HG02759 (cell line): ENCODE data around the gene SEC14L6.
"Not testable (repeated sequence)": the region's sequence is repeated elsewhere in the genome, so short reads cannot be mapped to it uniquely, and the experiment has no call there.

Source experiments
- ATAC-seq: cut with Tn5 transposase; IDR thresholded peaks from one replicate; pipeline ENCODE4 v1.9.1; 2021; ENCODE audit warnings: mild to moderate bottlenecking, moderate library complexity; ENCODE audit not compliant: unreplicated experiment

Gene SEC14L6

GRCh38 chr22:30567277-30567676 is 20.7 kb upstream of the SEC14L6 start:
- not testable (repeated sequence) for ATAC-seq

DNA sequence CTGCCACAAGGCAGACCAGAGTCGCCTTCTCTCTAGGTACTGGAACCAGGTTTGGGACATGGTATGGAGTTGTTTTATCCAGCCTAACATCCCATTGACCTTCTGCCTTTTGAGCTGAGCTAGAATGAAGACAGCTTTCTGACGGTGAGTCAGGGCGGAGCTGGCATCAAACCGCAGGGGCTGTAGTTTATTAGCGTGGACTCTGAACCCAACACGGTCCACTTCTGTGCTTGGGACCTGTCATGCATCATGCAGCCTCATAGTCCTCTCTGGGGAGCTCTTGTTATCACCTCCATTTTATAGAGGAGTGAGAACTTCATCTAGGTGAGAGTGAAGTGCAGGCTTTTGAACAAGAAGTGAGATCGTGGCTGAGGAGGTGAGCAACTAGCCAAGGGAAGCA is 19.6 kb upstream of the SEC14L6 start:
- no peak for ATAC-seq

DNA sequence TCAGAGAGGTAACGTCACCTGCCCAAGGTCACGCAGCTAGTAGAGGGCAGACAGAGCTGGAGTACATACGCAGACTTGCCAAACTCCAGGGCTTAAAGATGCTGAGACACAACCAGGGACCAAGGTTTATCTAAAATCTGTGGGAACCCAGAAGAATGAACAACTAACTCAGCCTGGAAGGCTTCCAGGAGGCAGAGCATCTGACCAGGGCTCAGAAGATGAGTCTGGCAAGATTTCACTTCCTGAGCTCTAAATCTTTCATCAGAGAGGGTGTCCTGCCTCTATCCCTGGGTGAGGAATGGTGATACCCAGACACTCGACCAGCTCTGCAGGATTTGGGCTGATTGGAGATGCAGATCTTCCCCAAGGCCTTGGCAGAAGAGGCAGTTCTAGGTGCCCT is 18.8 kb upstream of the SEC14L6 start:
- no peak for ATAC-seq

GRCh38 chr22:30564761-30565119 is 18.2 kb upstream of the SEC14L6 start:
- ATAC-seq: no peak

GRCh38 chr22:30564045-30564760 is 17.7 kb upstream of the SEC14L6 start:
- ATAC-seq: no peak

- no peak for ATAC-seq
These were observed 15.8 kb upstream of the SEC14L6 start for GRCh38 chr22:30562366-30562765.

- ATAC-seq: no peak
These were observed 15.1 kb upstream of the SEC14L6 start for GRCh38 chr22:30561402-30562189.

GRCh38 chr22:30560643-30561202 is 14.2 kb upstream of the SEC14L6 start:
- not testable (repeated sequence) for ATAC-seq

DNA sequence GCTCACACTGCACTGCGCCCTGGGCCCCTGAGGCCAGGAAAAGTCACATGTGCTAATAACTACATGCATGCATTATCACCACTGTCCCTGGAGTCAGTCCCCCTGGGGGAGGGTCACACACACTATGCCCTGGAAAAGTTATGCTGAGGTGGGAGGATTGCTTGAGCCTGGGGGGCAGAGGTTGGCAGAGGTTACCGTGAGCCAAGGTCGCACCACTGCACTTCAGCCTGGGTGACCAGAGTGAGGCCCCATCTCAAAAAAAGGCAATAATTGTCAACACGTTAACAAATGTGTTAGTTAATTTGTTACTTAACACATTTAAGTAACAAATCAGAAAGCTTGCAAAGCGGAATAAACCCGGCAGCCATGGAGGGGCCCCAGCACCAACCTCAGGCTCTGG is 13.3 kb upstream of the SEC14L6 start:
- no peak for ATAC-seq

- no peak for ATAC-seq
These were observed 10.7 kb upstream of the SEC14L6 start for GRCh38 chr22:30557243-30557642.

- ATAC-seq: no peak
These were observed 9.8 kb upstream of the SEC14L6 start for GRCh38 chr22:30556388-30556787.

DNA sequence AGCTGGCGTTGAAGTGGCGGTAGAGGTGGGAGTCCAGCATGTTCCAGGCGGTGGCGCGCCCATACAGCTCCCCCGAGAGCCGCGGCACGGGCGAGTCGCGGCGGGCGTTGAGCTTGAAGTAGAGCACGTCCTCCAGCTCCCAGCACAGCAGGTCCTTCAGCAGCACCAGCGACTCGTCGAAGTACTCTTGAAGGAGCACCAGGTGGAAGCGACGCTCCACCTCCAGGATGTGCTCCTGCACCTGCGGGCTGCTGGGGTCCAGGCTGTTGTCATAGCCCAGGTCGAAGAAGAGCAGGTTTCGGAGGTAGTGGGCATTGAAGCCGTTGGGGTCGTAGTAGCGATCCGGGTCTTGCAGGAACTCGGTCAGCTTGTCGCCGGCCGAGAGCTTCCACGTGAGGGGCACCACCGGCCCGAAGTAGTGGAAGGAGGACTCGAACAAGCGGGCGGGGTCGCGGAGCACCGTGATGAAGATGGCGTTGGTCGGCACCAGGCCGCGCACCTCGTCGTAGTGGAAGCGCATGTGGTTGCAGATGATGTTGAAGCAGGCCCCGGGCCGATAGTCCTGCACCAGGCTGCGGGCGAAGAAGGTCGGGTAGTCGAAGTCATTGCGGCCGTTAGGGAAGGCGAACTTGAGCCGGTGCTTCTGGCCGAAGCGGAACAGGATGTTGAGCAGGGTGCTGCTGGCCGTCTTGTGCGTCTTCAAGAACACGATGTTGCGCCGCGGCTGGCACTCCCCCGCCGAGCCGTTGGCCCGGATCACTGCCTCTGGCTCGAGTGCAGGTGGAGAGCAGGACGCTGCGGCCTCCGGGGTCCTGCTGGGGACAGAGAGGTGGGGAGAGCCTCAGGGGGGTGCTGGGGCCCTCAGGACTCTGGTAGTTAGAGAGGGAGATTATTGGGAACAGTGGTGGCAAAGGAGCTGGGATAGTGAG is 9.0 kb upstream of the SEC14L6 start:
- no peak for ATAC-seq

- ATAC-seq: no peak
These were observed 7.4 kb upstream of the SEC14L6 start for GRCh38 chr22:30553971-30554370.

- ATAC-seq: no peak
These were observed 6.2 kb upstream of the SEC14L6 start for GRCh38 chr22:30552719-30553118.

- ATAC-seq: not testable (repeated sequence)
These were observed 5.3 kb upstream of the SEC14L6 start for GRCh38 chr22:30551813-30552212.

DNA sequence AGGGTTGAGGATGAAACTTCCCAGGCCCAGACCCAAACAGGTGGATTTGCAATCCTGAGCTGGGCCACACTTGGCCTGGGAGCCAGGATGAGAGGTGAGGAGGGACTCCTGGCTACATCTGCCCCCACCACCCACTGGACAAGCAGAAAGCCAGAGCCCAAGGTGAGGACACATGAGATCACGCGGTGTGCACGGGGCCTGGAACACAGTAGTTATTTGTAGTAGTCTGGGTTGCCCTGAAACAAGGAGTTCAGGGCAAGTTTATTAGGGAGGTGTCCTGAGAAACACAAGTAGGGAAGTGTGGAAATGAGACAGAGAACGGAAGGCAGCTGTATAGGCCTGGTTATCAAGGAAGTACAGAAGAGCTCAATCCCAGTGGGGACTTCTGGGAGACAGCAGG is 647 bp upstream of the SEC14L6 start:
- no peak for ATAC-seq

- no peak for ATAC-seq
These were observed 3.7 kb downstream of the SEC14L6 start for GRCh38 chr22:30542811-30543188.

DNA sequence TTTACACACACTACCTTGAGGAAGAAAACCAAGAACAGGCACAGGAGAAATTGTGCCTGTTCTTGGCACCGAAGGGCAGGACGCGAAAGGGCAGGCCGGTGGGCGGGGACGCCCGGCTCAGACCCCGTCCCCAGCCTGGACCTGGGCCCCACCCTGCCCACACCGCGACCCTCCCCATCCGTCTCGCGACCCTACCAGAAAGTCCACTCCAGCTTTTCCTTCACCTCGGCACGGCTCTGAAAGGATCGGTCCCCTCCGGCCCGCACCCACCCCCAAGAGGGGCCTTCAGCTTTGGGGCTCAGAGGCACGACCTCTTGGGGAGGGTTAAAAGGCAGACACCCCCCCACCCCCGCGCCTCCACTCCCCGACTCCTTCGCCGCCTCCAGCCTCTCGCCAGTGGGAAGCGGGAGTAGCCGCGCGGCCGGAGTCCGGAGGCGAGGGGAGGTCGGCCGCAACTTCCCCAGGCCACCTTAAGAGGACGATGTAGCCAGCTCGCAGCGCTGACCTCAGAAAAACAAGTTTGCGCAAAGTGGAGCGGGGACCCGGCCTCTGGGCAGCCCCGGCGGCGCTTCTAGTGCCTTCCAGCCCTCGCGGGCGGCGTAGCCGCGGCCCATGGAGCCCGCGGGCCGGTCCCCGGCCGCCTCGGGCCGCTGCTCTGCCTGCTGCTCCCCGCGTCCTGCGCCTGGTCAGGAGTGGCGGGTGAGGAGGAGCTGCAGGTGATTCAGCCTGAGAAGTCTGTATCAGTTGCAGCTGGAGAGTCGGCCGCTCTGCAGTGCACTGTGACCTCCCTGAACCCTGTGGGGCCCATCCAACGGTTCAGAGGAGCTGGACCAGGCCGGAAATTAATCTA is 4.4 kb downstream of the SEC14L6 start:
- no peak for ATAC-seq

GRCh38 chr22:30541511-30541910 is 5.0 kb downstream of the SEC14L6 start:
- not testable (repeated sequence) for ATAC-seq

DNA sequence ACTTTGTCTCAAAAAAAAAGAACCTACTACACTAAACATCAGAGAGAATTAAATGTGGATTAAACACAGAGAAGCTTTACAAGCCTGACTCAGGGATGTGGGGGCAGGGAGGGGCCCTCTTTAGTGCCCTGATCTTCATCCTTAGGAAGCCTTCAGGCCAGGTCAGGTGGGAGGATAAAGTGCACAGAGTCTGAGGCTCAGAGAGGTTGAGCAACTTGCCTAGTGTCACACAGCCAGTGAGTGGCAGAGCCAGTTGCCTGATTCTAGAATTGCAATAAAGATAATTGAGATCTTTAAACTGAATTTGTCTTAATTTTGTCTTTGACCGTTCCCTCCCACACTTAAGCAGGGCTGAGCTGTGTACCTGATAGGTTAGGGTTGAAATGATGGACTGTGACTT is 7.2 kb downstream of the SEC14L6 start:
- ATAC-seq: no peak
